GM12872 (cell line): ENCODE results near the gene CMIP.

Source experiments
- CTCF ChIP-seq: IDR thresholded peaks from 3 replicates; pipeline ENCODE4 v1.5.1; 2011; ENCODE audit warnings: low read depth, mild to moderate bottlenecking, low read length, moderate library complexity; ENCODE audit not compliant: insufficient read depth

Gene CMIP

GRCh38 chr16:81586977-81587625, 142.5 kb downstream of the CMIP start:
- no peak for TF ChIP-seq CTCF

GRCh38 chr16:81587626-81588160, 143.1 kb downstream of the CMIP start:
- no peak for TF ChIP-seq CTCF

- no peak for TF ChIP-seq CTCF
Observed at GRCh38 chr16:81588326-81589081, 143.9 kb downstream of the CMIP start.

- TF ChIP-seq CTCF: no peak
Observed at GRCh38 chr16:81589975-81590650, 145.5 kb downstream of the CMIP start.

- no peak for TF ChIP-seq CTCF
Observed at GRCh38 chr16:81590714-81591544, 146.3 kb downstream of the CMIP start.

- TF ChIP-seq CTCF: no peak
Observed at GRCh38 chr16:81591545-81591870, 146.9 kb downstream of the CMIP start.
